BLaER1 treated with 17β-estradiol and CSF1 and Interleukin-3, amounts not matched to agents 10 nM and 100 nM (cell line): ENCODE data around the gene RSF1.

Experiments
- H3K27ac ChIP-seq, 11 experiments: shearing (Covaris generic); formaldehyde crosslinking; 2 replicates each; pipeline ENCODE4 v1.8.1; 2022
- H3K27me3 ChIP-seq, 11 experiments: shearing (Covaris generic); formaldehyde crosslinking; 2 replicates each; pipeline ENCODE4 v1.8.1; 2022
- H3K36me3 ChIP-seq, 11 experiments: shearing (Covaris generic); formaldehyde crosslinking; 2 replicates each; pipeline ENCODE4 v1.8.1; 2022
- H3K4me1 ChIP-seq, 10 experiments: shearing (Covaris generic); formaldehyde crosslinking; 2 replicates each; pipeline ENCODE4 v1.8.1; 2022
- H3K4me2 ChIP-seq, 11 experiments: shearing (Covaris generic); formaldehyde crosslinking; 2 replicates each; pipeline ENCODE4 v1.8.1; 2022
- H3K4me3 ChIP-seq, 10 experiments: shearing (Covaris generic); formaldehyde crosslinking; 2 replicates each; pipeline ENCODE4 v1.8.1; 2022
- H3K9ac ChIP-seq, 11 experiments: shearing (Covaris generic); formaldehyde crosslinking; 2 replicates each; pipeline ENCODE4 v1.8.1; 2022
- H3K9me3 ChIP-seq, 11 experiments: shearing (Covaris generic); formaldehyde crosslinking; replicated peaks in 1 of 11; 2 replicates each; pipeline ENCODE4 v1.8.1; 2022
- H4K20me1 ChIP-seq, 11 experiments: shearing (Covaris generic); formaldehyde crosslinking; 2 replicates each; pipeline ENCODE4 v1.8.1; 2022
- Cebpa-rat ChIP-seq, 11 experiments: shearing (Covaris generic); IDR thresholded peaks; 2 replicates each; pipeline ENCODE4 v1.8.1; 2022

Gene RSF1

GRCh38 chr11:77617892-77618291 is 202.6 kb downstream of the RSF1 start:
- H3K9me3 ChIP-seq, result no peaks in the 10 kb centered on the region
- TF ChIP-seq Cebpa-rat (IDR thresholded peaks at IDR 0.05), result no peak
- H3K4me1 ChIP-seq, result no peaks in the 10 kb centered on the region
- peaks cover 69 to 100% (median 96%) of the 10 kb centered on the region in 11 experiments for H3K36me3 ChIP-seq
- H3K9ac ChIP-seq, result no peak overlapping the region
- no peak overlapping the region for H3K27ac ChIP-seq
- H3K4me3 ChIP-seq, result no peak overlapping the region
- H3K4me2 ChIP-seq, result no peak overlapping the region
- H3K27me3 ChIP-seq, result no peaks in the 10 kb centered on the region
- H4K20me1 ChIP-seq, result peaks cover 0 to 6% (median 0%) of the 10 kb centered on the region in 11 experiments; a peak in 3 of 22 replicates

GRCh38 chr11:77611921-77612320 is 208.6 kb downstream of the RSF1 start:
- Histone ChIP-seq H4K20me1 (no peaks in the 10 kb centered on the region), H3K27me3 (no peaks in the 10 kb centered on the region), H3K36me3 (peaks cover 70 to 100% (median 87%) of the 10 kb centered on the region in 11 experiments), H3K9ac (no peak overlapping the region), H3K4me3 (no peak overlapping the region), H3K4me2 (no peak overlapping the region), H3K9me3 (no peaks in the 10 kb centered on the region), H3K4me1 (no peaks in the 10 kb centered on the region), H3K27ac (no peak overlapping the region)
- TF ChIP-seq Cebpa-rat (IDR thresholded peaks at IDR 0.05), result no peak
